GM12878 (cell line): Measurements from ENCODE around the gene PEAR1. TPM values are rescaled to one million over a fixed set of nuclear protein-coding genes. Genes with fewer than 3 reads are reported as not detected.

Experiments
- ATAC-seq: fragments of 200-7000 bp; cut with Tn5 transposase; 3 replicates; pipeline ENCODE4 v1.9.1; 2020; ENCODE audit warnings: mild to moderate bottlenecking, moderate library complexity
- BruUV-seq: library from RNA; stranded (reverse); fragments of 400-500 nt; replicated peaks from 2 replicates; lab custom pipeline; 2021; lab: Mats Ljungman, UMichigan
- CTCF ChIA-PET: fragments of 300-600 bp; sonication (Branson Sonifier 250); formaldehyde crosslinking; extraction: SDS; loops from one replicate; lab custom pipeline; 2021; ENCODE audit warnings: inconsistent platforms; lab: Yijun Ruan, JAX
- POLR2A ChIA-PET: fragments of 350-600 bp; formaldehyde crosslinking; extraction: SDS; loops from one replicate; lab custom pipeline; 2021; ENCODE audit warnings: inconsistent platforms; lab: Charles Lee
- RAD21 ChIA-PET: fragments of 300-600 bp; sonication (Branson Sonifier 250); formaldehyde crosslinking; loops from one replicate; lab custom pipeline; 2023; ENCODE audit warnings: antibody characterized with exemption; ENCODE audit not compliant: unreplicated experiment; lab: Charles Lee
- SMC1A ChIA-PET: fragments of 300-600 bp; sonication (Branson Sonifier 250); formaldehyde crosslinking; loops from one replicate; lab custom pipeline; 2023; ENCODE audit not compliant: unreplicated experiment, uncharacterized antibody; lab: Charles Lee
- DNase-seq: peaks from one replicate; pipeline ENCODE4 v3.0.0-alpha.2; 2011; ENCODE audit warnings: low read depth, low spot score
- FAIRE-seq: peaks from 3 replicates; lab custom pipeline; 2011; peaks lifted over from hg19 to GRCh38; lab: Jason Lieb, UNC
- H2AFZ ChIP-seq: 2 replicates; pipeline ENCODE4 v1.6.0; 2011; ENCODE audit warnings: low read depth, low read length, control low read depth; ENCODE audit not compliant: control insufficient read depth
- H3K27ac ChIP-seq: 2 replicates; pipeline ENCODE4 v1.5.1; 2011; ENCODE audit warnings: control low read depth; ENCODE audit not compliant: control insufficient read depth, insufficient read depth
- H3K27me3 ChIP-seq, 2 experiments: replicated peaks in 1 of 2; 2 replicates each; pipeline versions ENCODE4 v1.6.0 to v1.6.1; 2011; ENCODE audit warnings: low read length in 1 of 2; ENCODE audit not compliant: control insufficient read depth in 2 of 2, insufficient read depth in 2 of 2
- H3K36me3 ChIP-seq, 2 experiments: 2 replicates each; pipeline ENCODE4 v1.5.1; 2011; ENCODE audit warnings: low read length in 1 of 2; ENCODE audit not compliant: control insufficient read depth in 2 of 2, insufficient read depth in 2 of 2
- H3K4me1 ChIP-seq: 2 replicates; pipeline ENCODE4 v1.6.1; 2011; ENCODE audit warnings: mild to moderate bottlenecking, low read length, moderate library complexity, mixed read lengths; ENCODE audit not compliant: control insufficient read depth, insufficient read depth
- H3K4me2 ChIP-seq: 2 replicates; pipeline ENCODE4 v1.6.0; 2011; ENCODE audit warnings: control low read depth; ENCODE audit not compliant: control insufficient read depth, insufficient read depth
- H3K4me3 ChIP-seq: fragments of 200-600 bp; sonication (generic); 2 replicates; pipeline ENCODE4 v1.5.1; 2016
- H3K79me2 ChIP-seq: 2 replicates; pipeline ENCODE4 v1.6.0; 2011; ENCODE audit warnings: low read length; ENCODE audit not compliant: control insufficient read depth, insufficient read depth
- H3K9ac ChIP-seq: 2 replicates; pipeline ENCODE4 v1.8.0; 2011; ENCODE audit warnings: low read length, control low read depth, mixed read lengths; ENCODE audit not compliant: control insufficient read depth, insufficient read depth
- H3K9me3 ChIP-seq: replicated peaks from 3 replicates; pipeline ENCODE4 v1.5.1; 2011; ENCODE audit warnings: mild to moderate bottlenecking, low read length; ENCODE audit not compliant: control insufficient read depth, insufficient read depth
- H4K20me1 ChIP-seq: 2 replicates; pipeline ENCODE4 v1.6.0; 2011; ENCODE audit not compliant: control insufficient read depth, insufficient read depth
- CBX3 ChIP-seq: fragments of 200-600 bp; sonication (generic); IDR thresholded peaks from 2 replicates; pipeline ENCODE4 v1.6.1; 2016; ENCODE audit warnings: low read depth, borderline replicate concordance
- CREB1 ChIP-seq: IDR thresholded peaks from 2 replicates; pipeline ENCODE4 v1.6.1; 2012; ENCODE audit warnings: low read depth, mild to moderate bottlenecking, inconsistent platforms
- EED ChIP-seq: sonication (generic); IDR thresholded peaks from 2 replicates; pipeline ENCODE4 v1.6.1; 2016; ENCODE audit warnings: antibody characterized with exemption, low read depth
- EP300 ChIP-seq, 2 experiments: fragments of 150-350 bp in 1 of 2; IDR thresholded peaks; 2 replicates each; pipeline ENCODE4 v1.6.1; 2011 to 2012; ENCODE audit warnings: low read depth in 2 of 2, low read length in 2 of 2, borderline replicate concordance in 1 of 2, improper control_type of control experiment in 1 of 2, inconsistent platforms in 1 of 2; ENCODE audit not compliant: control insufficient read depth in 1 of 2
- NR2C2 ChIP-seq: IDR thresholded peaks from 2 replicates; pipeline ENCODE4 v1.6.1; 2011; ENCODE audit warnings: borderline replicate concordance, low read depth; ENCODE audit not compliant: control insufficient read depth, insufficient read length
- WGBS: methylation state at CpG from one replicate; pipeline ENCODE4 v1.1.6; 2016; ENCODE audit warnings: low lambda C conversion rate; ENCODE audit not compliant: insufficient replicate concordance, insufficient coverage; ENCODE audit errors: missing lambda C conversion rate; 5-methylcytosine and 5-hydroxymethylcytosine counted together
- in situ Hi-C: fragments of 300-500 bp; cut with MboI; formaldehyde crosslinking; loops from 9 replicates; pipeline ENCODE4 v1.14.3; 2018; ENCODE audit warnings: mixed read lengths
- intact Hi-C: fragments of 100-400 bp; cut with micrococcal nuclease; formaldehyde crosslinking; loops from one replicate; pipeline ENCODE4 v1.14.2; 2022; ENCODE audit not compliant: unreplicated experiment
- polyA plus RNA-seq, 11 experiments: library from polyadenylated mRNA; depleted of rRNA in 4 of 11; unstranded in 6 of 11; stranded (reverse) in 5 of 11; fragments of >200 nt; fragmentation: Nextera tagmentation in 4 of 11; fragmentation: Illumina TruSeq in 1 of 11; extraction: Ambion mirVana in 4 of 11; extraction: Trizol in 1 of 11; gene quantifications; 1 replicate in 1 of 11; 2 replicates in 10 of 11; pipeline versions ENCODE4 v1.2.1 to v1.2.3, GENCODE V29; 2011 to 2016; ENCODE audit warnings: inconsistent platforms in 2 of 11, missing spikeins in 2 of 11, low read depth in 1 of 11
- total RNA-seq, 4 experiments: library from RNA; depleted of rRNA in 3 of 4; stranded (reverse); fragments of >200 nt in 3 of 4; fragmentation: Illumina TruSeq in 1 of 4; extraction: Trizol in 1 of 4; gene quantifications; 2 replicates each; pipeline versions ENCODE4 v1.2.1 to v1.2.3, GENCODE V29; 2013 to 2021
- TF ChIP-seq, protein P1 (sequence below): IDR thresholded peaks from 2 replicates; pipeline ENCODE4 v1.6.1; 2012; ENCODE audit warnings: low read depth, low read length, improper control_type of control experiment
- TF ChIP-seq, protein P2 (sequence below): fragments of 450-650 bp; IDR thresholded peaks from 2 replicates; pipeline ENCODE4 v1.6.1; 2018; ENCODE audit warnings: borderline replicate concordance, mild to moderate bottlenecking; ENCODE audit not compliant: partially characterized antibody

PEAR1 gene
- total and polyA plus RNA-seq, 10 of the 15 experiments (the other 5 are each of a cell fraction or from before 2014, with no cell fraction given): not detected

DNA sequence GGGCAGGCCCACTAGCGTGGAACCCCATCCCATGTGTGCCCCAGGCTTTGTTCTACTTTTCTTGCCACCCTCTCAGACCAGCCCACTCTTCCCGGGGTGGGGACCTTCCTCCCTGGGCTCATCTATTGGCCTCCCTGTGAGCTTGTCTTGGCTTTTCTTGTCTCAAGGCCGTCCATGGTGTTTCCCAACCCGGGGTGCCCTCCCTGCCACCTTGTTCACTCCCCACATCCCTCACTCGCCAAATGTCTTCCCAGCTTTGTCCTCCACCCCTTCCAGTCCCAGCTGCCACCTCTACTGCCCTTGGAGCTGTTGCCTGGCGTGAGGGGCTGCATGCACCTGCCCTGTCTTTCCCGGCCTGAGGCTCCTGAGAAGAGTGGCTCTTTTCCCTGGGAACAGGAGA is 45.3 kb downstream of the PEAR1 start (continued):
- no peak for TF ChIP-seq EP300 (IDR thresholded peaks at IDR 0.05; ENCODE audit: borderline replicate concordance in 1 of 2, control insufficient read depth in 1 of 2, low read depth in 2 of 2, low read length in 2 of 2)
- TF ChIP-seq, protein P1, sequence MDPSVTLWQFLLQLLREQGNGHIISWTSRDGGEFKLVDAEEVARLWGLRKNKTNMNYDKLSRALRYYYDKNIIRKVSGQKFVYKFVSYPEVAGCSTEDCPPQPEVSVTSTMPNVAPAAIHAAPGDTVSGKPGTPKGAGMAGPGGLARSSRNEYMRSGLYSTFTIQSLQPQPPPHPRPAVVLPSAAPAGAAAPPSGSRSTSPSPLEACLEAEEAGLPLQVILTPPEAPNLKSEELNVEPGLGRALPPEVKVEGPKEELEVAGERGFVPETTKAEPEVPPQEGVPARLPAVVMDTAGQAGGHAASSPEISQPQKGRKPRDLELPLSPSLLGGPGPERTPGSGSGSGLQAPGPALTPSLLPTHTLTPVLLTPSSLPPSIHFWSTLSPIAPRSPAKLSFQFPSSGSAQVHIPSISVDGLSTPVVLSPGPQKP: no peak
- no peak for TF ChIP-seq EED
- TF ChIP-seq NR2C2: no peak

DNA sequence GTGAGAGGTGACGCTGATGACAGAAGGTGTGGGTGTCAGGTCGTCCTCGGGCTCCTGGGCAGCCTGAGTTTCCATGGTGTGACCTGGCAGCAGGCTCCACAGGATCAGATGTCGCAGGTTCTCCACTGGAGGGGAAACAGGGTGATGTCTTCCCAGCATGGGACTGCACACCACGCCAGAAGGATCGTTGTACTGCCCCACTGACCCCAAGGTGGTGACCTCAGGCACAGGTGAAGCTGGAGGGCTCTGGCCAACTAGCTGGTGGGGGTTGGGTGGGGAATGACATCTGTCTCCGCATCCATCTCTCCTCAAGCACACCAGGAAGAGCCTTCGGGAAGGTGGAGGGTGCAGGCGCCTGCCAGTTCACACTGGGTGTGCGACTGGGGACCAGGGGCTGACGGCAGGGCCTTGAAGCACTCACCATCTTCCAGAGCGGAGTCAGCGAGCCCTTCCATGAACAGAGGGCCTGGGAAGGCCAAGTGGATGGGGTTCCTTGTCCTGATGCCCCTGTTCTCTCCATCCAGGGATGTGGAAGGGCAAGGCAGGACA is 46.3 kb downstream of the PEAR1 start:
- no peak overlapping the region for H3K4me2 ChIP-seq
- in situ Hi-C loops (no loop called here), intact Hi-C loops (no loop called here)
- FAIRE-seq (no peak), ATAC-seq (no peak), DNase-seq (no peak)
- H2AFZ ChIP-seq: no peak overlapping the region
- ChIA-PET POLR2A (no interaction called here), SMC1A (no interaction called here), CTCF (interaction anchor here (1.1 to 1.4 kb wide), 3 partner anchors 101 to 134 kb away, joined by 3 to 6 read pairs (median 4); no protein-coding TSS in a partner anchor), RAD21 (interaction anchor here (1.3 kb wide), 1 partner anchor 135 kb away, joined by 3 read pairs; no protein-coding TSS in a partner anchor)
- no TSS peak for BruUV-seq
- no peaks in the 10 kb centered on the region; the same call in 1 of the 2 replicates for H3K4me1 ChIP-seq
- peaks cover 0 to 7% of the 10 kb centered on the region in 2 experiments; a peak in 2 of 4 replicates for H3K36me3 ChIP-seq
- H3K9ac ChIP-seq: no peak overlapping the region
- H4K20me1 ChIP-seq: no peaks in the 10 kb centered on the region
- H3K27ac ChIP-seq: no peak overlapping the region
- TF ChIP-seq CREB1 (no peak), CBX3 (no peak)
- TF ChIP-seq, protein P2, sequence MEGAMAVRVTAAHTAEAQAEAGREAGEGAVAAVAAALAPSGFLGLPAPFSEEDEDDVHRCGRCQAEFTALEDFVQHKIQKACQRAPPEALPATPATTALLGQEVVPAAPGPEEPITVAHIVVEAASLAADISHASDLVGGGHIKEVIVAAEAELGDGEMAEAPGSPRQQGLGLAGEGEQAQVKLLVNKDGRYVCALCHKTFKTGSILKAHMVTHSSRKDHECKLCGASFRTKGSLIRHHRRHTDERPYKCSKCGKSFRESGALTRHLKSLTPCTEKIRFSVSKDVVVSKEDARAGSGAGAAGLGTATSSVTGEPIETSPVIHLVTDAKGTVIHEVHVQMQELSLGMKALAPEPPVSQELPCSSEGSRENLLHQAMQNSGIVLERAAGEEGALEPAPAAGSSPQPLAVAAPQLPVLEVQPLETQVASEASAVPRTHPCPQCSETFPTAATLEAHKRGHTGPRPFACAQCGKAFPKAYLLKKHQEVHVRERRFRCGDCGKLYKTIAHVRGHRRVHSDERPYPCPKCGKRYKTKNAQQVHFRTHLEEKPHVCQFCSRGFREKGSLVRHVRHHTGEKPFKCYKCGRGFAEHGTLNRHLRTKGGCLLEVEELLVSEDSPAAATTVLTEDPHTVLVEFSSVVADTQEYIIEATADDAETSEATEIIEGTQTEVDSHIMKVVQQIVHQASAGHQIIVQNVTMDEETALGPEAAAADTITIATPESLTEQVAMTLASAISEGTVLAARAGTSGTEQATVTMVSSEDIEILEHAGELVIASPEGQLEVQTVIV: no peak
- WGBS: 42% methylated on average over 13 of the region's 13 CpGs
- no peaks in the 10 kb centered on the region for H3K27me3 ChIP-seq
- no peaks in the 10 kb centered on the region for H3K79me2 ChIP-seq
- no peak overlapping the region for H3K4me3 ChIP-seq
- no peaks in the 10 kb centered on the region for H3K9me3 ChIP-seq
